ENCODE data around the gene PRKCE.

Gene PRKCE

DNA sequence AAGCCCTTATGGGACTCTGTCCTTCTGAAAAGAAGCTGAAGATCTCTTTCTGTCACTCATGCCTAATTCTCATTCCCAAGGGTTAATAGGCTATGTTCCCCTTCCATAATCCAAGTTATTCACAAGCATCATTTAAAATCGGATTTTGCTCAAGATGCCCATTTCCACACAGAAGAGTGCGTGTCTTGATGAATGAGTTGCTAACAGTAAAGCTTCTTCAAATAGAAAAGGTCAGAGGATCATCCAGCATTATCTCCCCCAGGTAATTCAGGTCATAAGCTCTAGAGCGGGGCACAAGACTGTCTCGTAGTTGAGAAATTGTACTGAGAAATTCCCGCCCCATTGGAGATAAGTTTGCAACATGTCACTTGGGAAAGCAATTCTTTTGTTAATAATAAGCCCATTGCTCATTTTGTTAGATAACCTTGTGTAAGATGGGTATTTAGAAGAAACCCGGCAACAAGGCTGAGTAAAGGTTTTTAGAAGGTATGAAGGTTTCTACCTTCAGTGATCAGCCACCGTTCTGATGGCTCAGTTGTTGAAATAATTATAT lies 355.1 kb downstream of the PRKCE start:
- DNase-seq, result no peak

DNA sequence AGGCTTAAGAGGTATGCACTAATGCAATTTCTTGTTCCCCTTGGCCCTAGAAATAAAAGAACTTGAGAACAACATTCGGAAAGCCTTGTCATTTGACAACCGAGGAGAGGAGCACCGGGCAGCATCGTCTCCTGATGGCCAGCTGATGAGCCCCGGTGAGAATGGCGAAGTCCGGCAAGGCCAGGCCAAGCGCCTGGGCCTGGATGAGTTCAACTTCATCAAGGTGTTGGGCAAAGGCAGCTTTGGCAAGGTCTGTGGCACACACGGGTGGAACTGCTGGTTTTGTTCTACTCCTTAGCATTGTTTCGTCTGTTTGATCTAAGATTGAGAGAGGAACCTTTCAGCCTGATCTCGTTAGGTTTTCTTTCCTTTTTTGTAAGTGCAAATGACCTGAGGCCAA lies 355.9 kb downstream of the PRKCE start:
- no peak for DNase-seq

DNA sequence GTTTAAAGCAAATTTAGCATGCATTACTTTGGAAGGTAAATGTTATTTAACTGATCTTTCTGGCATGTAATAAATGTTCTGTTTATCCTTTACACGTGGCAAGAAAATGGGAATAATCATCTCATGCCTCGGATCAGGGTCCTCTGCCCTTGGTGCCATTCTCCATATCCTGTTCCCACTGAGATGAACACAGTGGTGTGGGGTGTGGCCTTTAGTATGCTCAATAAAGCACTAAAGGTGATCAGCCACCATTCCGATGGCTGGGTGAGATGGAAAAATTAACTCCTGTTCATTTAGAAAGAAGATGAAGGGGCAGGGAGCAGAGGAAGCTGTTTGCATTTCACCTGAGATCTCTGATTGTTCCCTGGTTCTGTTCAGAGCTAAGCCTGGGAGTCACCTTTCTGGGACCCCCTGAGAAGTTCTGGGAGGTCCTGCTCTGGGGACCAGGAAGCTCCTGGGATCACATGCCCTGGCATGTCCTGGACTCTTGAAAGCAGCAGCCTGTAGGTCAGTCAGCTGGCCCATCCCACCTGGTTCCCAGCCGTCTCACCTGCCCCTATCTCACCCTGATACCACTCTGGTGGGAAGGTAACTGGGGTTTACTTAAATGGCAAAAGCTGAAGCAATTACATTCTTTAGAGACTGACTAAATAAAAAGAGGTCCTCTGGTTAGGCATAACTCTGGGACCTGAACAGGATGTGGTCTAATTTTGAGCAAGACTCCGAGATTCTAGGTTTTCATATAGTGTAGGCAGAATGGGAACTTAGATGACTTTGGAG lies 356.8 kb downstream of the PRKCE start:
- DNase-seq, result no peak

DNA sequence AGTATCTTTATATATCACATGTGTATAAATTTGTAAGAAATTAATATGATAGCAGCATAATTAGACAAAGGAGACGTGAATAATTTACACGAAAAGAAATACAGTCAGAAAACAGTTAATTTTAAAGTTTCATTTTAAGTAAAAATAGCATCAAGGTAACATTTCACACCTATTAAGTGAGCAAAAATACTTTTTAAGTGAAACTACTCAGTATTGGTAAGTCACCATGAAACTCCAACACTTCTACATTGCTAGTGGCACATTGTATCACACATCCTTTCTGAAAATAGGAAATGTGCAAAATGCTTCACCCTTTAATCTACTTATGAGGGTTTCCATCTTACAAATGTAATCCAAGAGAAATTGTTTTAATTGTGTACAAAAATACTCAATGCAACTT lies 357.8 kb downstream of the PRKCE start:
- no peak for DNase-seq

DNA sequence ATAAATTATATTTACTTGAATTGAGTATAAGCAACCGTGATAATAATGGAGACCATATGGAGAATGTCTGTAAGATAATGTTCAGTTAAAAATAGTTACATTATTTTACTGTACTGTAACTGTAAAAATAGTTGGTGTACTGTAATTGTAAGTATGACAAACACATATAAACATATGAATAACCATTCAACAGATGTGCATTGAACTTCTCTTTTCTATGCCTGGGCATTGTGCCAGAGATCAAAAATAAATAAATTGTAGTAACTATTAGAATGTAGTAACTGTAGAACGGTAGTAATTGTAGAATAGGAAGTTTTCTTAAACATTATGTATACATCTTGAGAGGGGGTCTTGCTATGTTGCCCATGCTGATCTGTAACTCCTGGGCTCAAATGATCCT lies 358.3 kb downstream of the PRKCE start:
- DNase-seq, result no peak

DNA sequence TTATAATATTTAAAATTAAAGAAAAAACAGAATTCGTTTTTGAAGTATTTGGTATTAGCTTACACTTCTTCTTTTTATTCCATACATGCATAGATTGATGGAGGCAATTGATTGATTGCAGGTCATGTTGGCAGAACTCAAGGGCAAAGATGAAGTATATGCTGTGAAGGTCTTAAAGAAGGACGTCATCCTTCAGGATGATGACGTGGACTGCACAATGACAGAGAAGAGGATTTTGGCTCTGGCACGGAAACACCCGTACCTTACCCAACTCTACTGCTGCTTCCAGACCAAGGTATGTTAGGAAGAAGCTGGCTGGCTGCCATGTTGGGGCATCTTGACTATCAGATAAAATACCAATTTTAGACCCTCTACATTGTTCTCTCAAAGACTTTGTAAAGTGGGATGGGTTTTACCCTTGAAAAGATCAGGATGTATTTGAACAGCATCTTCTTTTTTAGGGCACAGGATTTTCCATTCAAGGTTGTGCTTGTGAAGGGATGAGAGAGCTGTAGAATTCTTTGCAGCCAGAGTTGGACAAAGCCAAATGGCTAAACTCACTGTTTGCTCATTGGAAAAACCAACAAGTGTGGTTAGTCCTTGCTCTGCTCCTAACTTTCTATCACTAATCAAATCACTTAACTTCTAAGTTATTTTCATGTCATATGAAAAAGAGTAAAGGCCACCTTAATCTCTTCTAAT lies 358.9 kb downstream of the PRKCE start:
- no peak for DNase-seq

DNA sequence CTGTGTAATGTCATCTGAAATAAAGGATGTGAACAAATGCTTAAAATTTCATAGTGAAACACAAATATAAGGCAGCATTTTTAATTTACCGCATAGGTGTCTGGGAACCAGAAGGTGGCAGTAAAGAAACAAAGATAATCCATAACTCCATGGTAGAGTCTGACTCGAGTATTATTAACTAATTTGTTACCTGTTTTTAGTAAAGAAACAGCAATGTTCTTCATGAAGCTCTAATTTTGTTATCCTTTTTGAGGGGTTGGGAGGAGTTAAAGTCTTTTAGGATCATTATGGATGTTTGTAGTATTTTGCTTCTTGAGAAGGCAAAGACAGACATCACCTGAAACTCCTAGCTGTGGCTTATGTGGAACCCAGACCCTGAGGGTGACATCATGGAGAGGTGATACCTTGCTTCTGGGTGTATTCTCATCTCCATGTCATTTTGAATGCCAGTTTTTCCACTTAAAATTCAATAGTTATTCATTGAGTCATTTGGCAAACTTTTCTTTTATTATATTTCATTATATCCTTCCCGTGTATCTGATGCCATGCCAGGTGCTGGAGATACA lies 359.5 kb downstream of the PRKCE start:
- peak; percentile 55 for DNase-seq

DNA sequence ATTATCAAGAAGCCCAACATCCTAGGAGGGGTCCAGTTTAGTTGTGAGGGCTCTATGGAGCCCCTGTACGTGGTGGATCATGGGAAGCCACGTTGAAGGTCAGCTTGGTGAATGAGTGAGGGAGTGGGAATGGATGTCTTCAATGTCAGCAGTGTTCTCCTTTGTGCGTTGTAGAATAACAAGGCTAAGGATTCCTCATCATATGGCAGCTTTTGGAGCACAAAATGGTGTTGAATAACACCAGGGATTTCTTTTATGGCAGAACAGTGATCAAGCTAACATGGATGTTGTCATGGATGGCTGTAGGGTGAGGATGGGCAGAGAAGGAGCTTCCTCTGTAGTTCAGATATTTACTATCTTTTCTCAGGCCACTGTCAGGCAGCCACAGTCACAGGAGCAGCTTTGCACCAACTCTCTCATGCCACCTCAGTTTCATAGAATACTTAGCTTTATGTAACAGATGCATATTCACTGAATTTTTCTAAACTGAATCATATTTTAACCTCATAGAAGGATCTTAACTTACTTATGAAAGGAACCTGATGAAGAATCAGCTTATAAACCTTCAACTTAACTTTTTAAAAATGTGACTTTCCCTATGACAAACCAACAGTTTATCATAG lies 361.3 kb downstream of the PRKCE start:
- DNase-seq, result no peak

DNA sequence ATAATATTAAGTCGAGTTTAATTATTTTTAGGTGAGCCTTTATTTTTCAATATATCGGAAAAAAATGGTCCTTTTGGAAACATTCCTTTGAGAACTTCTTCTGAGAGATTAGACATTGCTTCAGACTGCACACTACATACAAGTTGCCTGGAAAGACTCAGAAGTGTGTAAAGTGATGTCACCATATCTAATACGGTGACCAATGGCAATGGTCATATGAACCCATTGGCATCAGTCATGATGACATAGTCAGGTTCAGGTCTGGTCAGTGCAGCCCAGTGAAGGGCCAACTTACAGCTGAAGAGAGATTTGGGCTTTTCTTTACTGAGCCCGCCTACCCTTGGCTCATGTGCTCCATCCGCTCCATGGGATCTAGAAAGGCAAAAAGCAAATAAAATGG lies 362.3 kb downstream of the PRKCE start:
- no peak for DNase-seq

DNA sequence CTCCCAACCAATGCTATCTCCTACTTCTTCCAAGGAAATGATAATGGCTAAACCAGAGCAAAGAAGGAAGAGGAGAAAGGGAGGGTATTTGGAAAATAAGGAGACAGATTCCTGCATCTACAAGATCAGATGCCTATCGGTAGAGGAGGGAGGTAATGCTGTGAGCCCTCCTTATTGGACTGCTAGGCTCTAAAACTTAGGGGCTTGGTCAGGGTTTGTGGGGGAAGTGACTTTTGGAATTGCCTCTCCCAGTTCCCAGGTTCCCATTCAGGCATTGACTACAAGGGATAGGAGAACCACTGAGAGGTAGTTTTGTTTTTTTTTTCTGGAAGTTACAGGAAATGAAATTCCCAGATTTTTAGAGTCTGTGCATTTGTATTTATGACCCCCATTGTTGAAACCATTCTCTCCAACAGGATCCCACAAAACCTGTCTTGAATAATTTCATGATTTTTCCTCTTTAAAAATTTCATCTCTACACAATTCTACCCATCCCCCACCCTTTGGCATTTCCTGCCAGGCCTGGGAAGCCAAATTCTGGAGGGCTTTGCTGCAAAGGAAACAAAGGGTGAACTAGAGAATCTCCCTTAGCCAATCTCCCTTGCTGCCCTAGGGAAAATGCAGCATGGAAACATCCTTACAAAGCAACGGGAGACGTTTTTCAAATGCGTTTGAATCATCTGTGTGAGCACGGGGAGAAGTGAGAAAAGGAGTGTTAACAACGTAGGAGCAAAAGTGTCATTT lies 363.6 kb downstream of the PRKCE start:
- no peak for DNase-seq

DNA sequence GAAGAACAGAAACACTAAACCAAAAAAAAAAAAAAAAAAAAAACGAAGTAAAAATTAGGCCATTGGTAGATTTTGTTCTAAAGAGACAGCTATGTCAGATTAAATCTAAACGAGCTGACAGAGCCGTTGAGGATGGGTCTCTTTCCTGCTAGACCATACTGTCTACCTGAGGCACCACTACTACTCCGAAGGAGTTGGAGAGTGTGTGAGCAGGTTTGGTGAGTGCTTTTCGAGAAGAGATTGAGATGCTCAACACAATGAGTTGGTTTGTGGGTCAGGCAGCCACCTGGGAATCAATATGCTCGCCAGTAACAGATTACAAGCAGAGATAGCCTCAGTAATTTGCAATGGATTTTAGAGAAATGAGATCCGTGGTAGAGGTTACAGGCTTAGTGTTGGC lies 364.2 kb downstream of the PRKCE start:
- DNase-seq, result no peak

DNA sequence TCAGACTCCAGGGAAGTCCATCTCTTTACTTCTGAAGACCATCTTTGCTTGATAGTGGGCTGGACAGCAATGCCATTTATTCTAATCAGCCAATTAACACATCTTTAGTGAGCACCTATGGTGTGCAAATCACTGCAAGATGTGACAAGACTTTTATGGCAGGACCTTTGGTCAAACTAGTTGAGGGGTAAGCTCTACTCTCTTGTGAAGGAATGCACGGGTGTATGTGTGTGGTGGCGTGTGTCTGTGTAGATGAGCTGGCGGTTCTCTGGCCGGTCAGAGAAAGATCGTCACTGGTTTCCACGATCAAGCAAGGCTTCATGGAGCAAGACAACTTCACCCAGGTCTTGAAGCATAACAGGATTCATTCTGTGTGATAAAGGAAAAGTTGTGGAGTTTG lies 364.6 kb downstream of the PRKCE start:
- DNase-seq, result no peak

DNA sequence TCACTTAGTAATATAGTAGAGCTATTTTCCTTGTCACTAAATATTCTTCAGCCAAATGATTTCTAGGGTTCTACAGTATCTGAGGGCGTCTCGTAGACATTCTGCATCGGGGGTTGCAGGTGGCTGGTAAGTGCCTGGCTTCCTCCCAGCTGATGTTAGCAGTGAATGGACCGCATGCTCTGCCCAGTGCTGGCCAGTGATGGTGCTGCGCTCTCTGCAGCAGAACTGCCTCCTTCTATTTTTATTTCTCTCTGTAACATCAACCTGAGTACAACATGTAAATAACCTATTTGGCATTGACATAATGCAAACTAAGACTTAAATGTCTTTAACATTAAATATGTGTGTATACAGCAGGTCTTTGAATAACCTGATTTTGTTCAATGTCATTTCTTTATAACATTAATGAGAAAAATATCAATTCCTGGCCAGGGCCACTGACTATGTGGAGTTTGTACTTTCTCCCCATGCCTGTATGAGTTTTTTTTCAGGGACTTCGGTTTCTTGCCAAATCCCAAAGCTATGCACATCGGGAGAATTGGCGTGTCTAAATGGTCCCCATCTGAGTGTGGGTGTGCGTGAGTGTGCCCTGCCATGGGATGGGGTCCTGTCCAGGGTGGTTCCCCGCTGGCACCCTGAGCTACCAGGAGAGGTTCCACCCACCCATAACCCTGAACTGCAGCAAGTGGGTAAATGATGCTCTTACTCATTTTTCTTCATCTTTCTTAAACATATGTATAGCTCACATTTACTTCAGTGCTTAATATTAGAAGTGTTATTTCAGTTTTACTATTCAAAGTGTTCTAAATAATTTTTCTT lies 367.5 kb downstream of the PRKCE start:
- DNase-seq, result no peak

DNA sequence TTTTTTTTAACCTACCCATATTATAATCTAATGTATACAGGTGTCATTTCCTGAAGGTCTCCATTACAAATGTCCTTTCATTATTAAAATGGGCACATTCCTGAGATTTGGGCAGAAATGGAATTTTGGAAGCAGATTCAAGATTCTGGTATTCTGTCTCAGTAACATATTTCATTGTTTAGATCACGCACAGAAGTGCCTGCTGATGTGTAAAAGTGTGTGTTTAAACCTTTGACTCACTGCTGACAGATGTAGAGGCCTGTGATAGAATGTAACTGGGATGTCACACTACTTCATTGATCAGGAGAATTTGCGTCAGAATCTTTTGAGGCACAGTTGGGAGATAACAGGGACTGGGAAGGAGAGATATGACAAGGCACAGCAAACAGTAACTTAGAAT lies 368.9 kb downstream of the PRKCE start:
- peak; percentile 40 for DNase-seq

DNA sequence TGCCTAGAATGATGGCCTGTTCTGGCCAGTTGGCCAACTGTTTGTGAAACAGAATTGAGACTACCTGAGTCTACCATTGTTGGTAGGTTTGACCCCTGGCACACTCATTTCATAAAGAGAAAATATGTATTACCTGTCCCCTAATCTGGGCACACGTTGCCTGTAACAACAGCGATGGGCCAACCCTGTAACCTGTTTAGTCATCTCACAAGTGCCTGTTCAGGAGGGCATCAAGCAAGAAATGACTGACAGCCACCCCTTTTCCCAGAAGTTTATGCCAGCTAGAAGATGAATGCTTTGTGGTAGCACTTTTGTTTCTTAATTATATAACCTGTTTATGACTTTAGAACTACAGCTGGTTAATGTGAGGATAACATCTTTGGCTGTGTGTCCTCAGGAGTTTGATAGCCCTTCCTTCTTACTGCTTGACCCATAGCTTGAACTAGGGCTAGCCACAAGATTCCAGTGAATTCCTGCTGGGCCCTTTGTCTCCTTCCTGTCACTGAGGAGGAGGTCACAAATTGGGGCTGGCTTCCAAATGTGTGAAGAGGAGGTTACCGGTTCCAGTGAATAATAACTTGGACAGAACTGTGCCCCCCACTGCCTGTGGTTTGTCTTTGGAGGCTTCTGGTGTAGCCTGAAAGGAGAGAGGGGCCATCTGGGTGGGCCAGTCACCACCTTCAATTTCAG lies 371.8 kb downstream of the PRKCE start:
- no peak for DNase-seq

DNA sequence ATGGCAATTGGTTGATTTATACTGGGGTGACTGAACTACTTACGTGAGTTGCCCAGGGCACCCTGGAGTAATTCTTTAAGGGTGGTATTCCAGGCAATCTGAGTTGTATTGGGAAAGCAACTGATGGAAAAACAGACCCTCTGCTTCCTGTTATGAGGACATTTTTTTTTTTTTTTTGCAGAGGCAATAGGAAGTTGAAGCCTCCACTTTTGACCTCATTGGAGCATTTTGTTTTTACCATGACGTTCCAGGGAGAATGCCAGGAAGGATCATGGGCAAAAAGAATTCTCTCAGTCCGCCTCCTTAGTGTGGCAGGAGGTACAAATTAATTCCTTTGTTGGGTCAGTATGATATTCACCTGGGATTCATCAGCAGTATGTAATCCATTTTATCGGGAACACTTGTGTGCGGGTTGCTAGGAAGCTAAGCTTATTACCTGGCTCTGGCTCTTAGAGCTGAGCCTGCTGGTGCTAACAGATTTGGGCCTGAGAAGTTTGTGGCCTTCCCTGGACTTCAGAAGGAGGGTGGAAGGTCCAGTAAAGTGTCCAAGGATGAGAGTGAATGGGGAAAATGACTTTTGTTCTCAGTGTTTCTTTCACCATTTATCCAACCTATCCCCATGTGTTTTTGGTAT lies 372.8 kb downstream of the PRKCE start:
- no peak for DNase-seq

DNA sequence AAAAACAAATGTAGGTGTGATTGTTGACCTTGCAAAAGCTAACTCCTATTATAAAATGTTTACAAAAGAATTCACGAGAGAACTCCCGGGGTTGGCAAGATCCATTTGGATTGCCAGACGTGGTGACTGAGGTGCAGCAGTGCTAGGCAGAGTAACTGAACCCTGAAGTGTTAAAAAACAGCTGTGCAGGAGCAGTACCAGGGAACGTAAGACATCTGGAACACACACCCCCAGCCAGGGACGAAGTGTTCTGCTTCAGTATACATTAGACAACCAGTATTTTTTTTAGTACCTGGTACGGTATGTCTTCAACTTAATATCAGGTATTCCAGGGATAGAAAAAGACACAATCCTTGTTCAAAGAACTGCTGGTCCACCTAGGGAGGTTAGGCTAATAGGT lies 373.6 kb downstream of the PRKCE start:
- no peak for DNase-seq

DNA sequence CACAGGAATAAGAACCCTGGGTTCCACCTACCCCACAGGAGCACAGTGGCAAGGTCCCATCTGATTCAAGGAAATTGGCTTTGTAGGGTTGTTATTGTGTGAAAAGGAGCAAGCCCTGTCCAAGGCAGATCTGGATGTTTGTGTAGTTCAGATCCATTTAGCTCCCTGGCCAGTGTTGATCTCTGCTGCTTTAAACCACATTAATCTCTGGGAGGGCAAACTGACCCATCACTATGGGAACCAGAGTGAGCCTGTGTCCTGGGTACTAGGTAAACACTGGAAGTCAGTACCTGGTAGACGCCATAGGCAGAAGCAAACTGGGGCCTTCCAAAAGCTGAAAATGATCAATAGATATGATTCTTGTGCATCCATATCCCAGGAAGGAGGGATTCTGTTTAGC lies 374.2 kb downstream of the PRKCE start:
- DNase-seq, result no peak

DNA sequence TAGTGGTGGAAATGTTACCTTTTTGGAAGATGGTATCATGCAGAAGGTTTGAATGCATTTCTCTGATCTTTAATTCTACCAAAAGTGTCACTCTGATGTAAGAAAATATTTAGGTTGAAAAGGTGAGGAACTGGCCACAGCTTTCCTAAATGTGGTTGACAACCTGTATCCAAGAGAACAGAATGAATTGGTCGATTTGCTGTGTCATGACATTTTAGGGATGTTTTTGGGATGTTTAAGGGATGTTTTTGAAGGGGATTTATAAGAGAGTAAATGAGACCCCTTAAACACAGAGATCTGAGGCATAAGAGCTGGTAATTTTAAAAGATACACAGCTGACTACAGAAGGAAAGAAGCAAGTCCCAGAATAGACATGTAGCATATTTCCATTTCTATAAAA lies 375.0 kb downstream of the PRKCE start:
- DNase-seq, result no peak

DNA sequence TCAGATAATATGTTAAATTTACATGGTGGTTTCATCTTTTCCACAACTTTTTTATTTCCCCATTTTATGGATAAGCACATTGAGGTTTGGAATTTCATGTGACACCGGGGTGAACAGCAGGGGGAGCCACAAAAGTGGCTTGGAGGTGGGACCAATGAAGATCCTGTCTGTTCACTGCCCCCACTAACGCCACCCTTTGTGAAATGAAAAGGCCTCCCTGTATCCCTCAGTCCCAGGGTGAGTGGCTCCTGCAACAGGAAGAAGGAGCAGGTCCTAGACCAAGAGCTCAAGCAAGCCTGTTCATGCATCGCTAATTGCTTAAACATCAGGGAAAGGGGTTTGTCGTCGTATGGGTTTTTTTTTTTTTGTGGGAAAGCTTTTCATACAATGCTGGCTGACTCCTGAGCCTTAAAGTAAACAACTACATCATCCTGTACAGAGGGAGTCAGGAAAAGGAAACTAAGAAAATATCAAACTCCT lies 377.9 kb downstream of the PRKCE start:
- no peak for DNase-seq

DNA sequence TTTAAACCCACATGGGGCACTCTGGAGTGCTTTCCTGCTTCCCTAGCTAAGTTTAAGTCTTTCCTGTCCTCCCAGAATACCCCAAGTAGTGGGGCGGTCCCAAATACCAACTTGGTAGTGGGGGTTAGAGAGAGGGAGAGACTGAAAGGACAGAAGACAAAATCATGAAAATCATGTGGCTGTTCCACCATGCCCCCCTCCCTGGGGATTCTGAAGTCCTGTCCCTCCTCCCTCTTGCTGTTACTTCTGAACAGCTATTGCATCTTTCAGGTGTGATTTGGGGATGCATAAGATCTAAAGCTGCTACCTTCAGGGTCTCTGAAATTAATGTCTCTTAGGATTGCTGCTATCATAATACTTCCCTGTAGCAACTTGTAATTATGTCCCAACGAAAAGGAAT lies 378.9 kb downstream of the PRKCE start:
- DNase-seq, result no peak
